ENCODE data around the gene FGGY.

FGGY gene

DNA sequence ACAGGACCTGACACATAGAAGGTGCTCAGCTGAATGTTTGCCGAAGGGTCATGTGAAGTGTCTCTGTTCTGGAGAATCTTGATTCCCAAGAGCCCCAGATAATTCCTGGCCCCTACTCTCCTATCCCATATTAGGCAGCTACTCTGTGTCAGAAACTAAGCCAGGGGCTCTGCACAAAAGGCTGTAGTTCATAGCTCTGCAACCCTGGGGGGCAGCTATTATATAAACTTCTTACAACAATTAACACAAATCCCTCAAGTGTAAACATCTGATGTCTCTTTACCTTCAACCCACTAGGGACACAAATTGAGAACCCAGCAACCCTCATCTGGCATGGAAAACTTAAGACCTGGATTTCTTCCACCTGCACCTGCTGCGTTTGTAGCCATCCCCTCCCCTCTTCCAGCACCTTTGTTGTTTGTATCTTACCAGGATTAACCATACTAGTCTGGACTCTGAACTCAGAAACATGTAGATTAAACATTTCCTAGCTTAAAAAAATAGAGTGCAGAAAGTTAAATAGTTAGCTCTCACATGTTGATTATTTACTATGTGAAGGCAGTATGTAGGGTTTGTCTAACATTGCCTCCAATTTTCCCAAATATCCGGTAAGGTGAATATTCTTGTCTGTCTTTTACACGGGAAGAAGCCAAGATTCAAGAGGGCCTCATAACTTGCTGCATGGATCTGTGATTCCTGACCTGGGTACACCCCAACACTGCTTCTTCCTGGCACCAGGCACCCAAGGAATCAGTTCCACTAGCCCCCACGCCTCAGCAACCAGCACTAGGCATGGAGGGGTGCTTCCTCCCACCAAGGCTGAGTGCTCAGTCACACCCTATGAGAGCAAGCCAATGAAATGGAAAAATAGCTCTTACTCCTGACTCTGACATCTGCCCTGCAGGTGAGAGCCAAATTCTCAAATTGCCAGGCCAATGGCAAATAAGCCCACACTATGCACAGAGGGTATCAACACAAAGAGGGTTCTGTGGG, 297.2 kb downstream of the FGGY start:
- H3K4me3 ChIP-seq (ENCODE audit: low read length): no peak overlapping the region
- TF ChIP-seq CTCF (conservative IDR thresholded peaks at IDR 0.05; ENCODE audit: low read depth, low read length): no peak
- no peak for DNase-seq (ENCODE audit: low read depth)

- no peak overlapping the region for H3K4me3 ChIP-seq (ENCODE audit: low read length)
- no peak for DNase-seq (ENCODE audit: low read depth)
- TF ChIP-seq CTCF (conservative IDR thresholded peaks at IDR 0.05; ENCODE audit: low read depth, low read length): no peak
These were observed 298.9 kb downstream of the FGGY start for GRCh38 chr1:59595774-59596173.

GRCh38 chr1:59596432-59596831, 299.5 kb downstream of the FGGY start:
- DNase-seq (ENCODE audit: low read depth): peak; percentile 25
- H3K4me3 ChIP-seq (ENCODE audit: low read length): no peak overlapping the region
- no peak for TF ChIP-seq CTCF (conservative IDR thresholded peaks at IDR 0.05; ENCODE audit: low read depth, low read length)

DNA sequence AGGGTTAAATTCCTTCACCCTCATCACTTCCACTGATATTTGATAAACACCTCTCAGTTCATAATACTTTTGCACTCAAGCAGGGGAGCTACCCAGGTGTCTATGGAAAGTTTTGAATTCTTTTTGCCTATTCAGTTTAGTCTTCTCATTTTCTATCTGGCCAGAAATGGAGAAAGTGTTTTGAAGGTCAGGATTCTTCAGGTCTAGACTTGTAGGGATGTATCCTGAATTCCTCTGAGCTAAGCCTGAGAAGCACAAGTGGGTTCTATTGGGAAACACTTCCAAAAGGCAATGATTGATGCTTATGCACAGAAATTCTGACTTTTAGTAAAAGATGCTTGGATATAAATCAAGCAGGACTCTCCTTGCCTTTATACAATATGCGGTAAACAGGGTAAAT, 300.1 kb downstream of the FGGY start:
- no peak for TF ChIP-seq CTCF (conservative IDR thresholded peaks at IDR 0.05; ENCODE audit: low read depth, low read length)
- DNase-seq (ENCODE audit: low read depth): no peak
- no peak overlapping the region for H3K4me3 ChIP-seq (ENCODE audit: low read length)

GRCh38 chr1:59597420-59598119, 300.7 kb downstream of the FGGY start:
- H3K4me3 ChIP-seq (ENCODE audit: low read length): no peak overlapping the region
- no peak for TF ChIP-seq CTCF (conservative IDR thresholded peaks at IDR 0.05; ENCODE audit: low read depth, low read length)
- no peak for DNase-seq (ENCODE audit: low read depth)

DNA sequence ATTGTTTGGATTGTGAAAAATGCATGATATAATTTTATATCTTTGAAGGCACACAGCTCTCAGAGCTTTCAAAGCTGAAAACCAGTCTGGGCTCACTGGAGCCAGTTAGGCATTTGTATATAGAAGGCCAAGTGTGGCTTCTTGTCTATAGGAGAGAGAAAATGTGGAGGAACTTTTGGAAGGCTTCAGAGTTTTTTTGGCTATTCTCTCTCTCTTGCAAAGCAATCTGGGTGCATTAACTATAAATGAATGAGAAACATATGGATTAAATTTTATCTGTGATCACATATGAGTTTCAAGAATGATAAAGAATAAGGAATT, 301.2 kb downstream of the FGGY start:
- DNase-seq (ENCODE audit: low read depth): no peak
- H3K4me3 ChIP-seq (ENCODE audit: low read length): no peak overlapping the region
- TF ChIP-seq CTCF (conservative IDR thresholded peaks at IDR 0.05; ENCODE audit: low read depth, low read length): no peak

All from retinal pigment epithelial cell (primary cell).